ENCODE measurements around the gene ZNF358. TPM values are rescaled to one million over a fixed set of nuclear protein-coding genes. Genes with fewer than 3 reads are reported as not detected.

Gene ZNF358
- total RNA-seq (10 to 100 TPM; 52.0 to 61.1 TPM), polyA plus RNA-seq (100 to 1,000 TPM in 1 of 2 donors, 10 to 100 TPM in 1; 49.1 to 119 TPM)
- long read RNA-seq, donor 1, partial matches to known transcripts, result 0 of 11 reads
- long read RNA-seq, donor 1, other reads (novel, unspliced or antisense), result 11 of 11 reads
- long read RNA-seq, donor 2, transcript ZNF358-202 (2 exons, 1,954 nt), result major isoform, 14 of 40 reads
- long read RNA-seq, donor 2, partial matches to known transcripts, result 25 of 40 reads
- long read RNA-seq, donor 2, other reads (novel, unspliced or antisense), result 1 of 40 reads

- H3K27ac ChIP-seq (ENCODE audit: low read depth in 1 of 2, low read length in 2 of 2), result peak within 1 kb of the TSS; percentile 81 to 99
- no peaks in the 10 kb centered on the region for H3K4me1 ChIP-seq (ENCODE audit: control insufficient read depth in 1 of 2, insufficient read depth in 2 of 2, low read length in 2 of 2)
- DNase-seq, result peak; percentile 85 to 92
- 1% methylated on average over 23 to 33 of the region's 33 CpGs for WGBS, 2 donors
- H3K9me3 ChIP-seq (ENCODE audit: control insufficient read depth, low read length), result no peaks in the 10 kb centered on the region
- no peaks in the 10 kb centered on the region for H3K36me3 ChIP-seq (ENCODE audit: control insufficient read depth in 1 of 2, insufficient read depth in 2 of 2, low read length in 1 of 2)
- intact Hi-C loops (cut with DNase I), result no loop called here
- H3K27me3 ChIP-seq (ENCODE audit: control insufficient read depth in 1 of 2, insufficient read depth in 2 of 2, low read length in 1 of 2), result no peaks in the 10 kb centered on the region
- H3K4me3 ChIP-seq (ENCODE audit: low read length in 2 of 2), result peak within 1 kb of the TSS; percentile 42 to 59
- peak; percentile 91 for ATAC-seq (ENCODE audit: low FRiP score)
These were observed at the start of gene ZNF358 for GRCh38 chr19:7515645-7516151. TSS of gene ZNF358 (plus strand) at chr19:7516103. CDS start at chr19:7519243, 3,140 bp downstream.

DNA sequence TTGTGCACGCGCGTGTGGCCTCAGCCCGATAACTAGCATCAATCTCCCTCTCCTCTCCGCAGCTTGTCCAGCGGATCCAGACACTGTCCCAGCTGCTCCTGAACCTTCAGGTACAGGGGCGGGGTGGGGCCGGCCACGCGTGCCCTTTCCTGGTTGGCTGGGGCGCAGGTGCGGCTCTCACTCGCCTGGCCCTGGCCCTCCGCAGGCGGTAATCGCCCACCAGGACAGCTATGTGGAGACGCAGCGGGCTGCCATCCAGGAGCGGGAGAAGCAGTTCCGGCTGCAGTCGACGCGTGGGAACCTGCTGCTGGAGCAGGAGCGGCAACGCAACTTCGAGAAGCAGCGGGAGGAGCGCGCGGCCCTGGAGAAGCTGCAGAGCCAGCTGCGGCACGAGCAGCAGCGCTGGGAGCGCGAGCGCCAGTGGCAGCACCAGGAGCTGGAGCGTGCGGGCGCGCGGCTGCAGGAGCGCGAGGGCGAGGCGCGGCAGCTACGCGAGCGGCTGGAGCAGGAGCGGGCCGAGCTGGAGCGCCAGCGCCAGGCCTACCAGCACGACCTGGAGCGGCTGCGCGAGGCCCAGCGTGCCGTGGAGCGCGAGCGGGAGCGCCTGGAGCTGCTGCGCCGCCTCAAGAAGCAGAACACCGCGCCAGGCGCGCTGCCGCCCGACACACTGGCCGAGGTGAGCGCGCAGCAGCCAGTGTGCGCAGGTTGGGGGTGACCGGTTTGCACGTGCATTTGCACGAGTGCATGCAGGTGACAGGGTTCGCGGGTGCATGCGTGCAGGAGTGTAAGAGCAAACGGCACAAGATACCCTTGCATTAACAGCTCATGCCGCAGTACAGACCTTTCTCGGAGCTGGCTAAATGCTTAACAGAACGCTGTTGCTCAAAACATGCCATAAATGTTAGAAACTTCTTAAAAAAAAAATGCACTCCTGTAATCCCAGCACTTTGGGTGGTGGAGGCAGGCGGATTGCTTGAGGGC, 48.6 kb upstream of the ZNF358 start:
- Histone ChIP-seq H3K27ac (ENCODE audit: low read depth in 1 of 2, low read length in 2 of 2) (no peak overlapping the region), H3K9me3 (ENCODE audit: control insufficient read depth, low read length) (no peaks in the 10 kb centered on the region), H3K4me1 (ENCODE audit: control insufficient read depth in 1 of 2, insufficient read depth in 2 of 2, low read length in 2 of 2) (no peaks in the 10 kb centered on the region), H3K27me3 (ENCODE audit: control insufficient read depth in 1 of 2, insufficient read depth in 2 of 2, low read length in 1 of 2) (no peaks in the 10 kb centered on the region), H3K36me3 (ENCODE audit: control insufficient read depth in 1 of 2, insufficient read depth in 2 of 2, low read length in 1 of 2) (peaks cover 2 to 6% of the 10 kb centered on the region in 2 donors), H3K4me3 (ENCODE audit: low read length in 2 of 2) (no peak overlapping the region)
- 97% methylated on average over 86 of the region's 86 CpGs for WGBS, 2 donors
- DNase-seq (no peak), ATAC-seq (ENCODE audit: low FRiP score) (no peak)
- intact Hi-C loops (cut with DNase I), result no loop called here

DNA sequence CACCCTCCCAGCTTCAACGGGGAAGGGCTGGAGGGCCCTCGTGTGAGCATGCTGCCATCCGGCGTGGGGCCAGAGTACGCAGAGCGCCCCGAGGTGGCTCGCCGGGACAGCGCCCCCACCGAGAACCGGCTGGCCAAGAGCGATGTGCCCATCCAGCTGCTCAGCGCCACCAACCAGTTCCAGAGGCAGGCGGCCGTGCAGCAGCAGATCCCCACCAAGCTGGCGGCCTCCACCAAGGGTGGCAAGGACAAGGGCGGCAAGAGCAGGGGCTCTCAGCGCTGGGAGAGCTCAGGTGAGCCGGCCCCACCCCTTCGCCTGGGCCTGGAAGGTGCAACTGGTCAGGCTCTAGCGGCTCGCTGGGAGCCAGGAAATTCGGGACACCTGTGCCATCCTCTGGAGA, 47.1 kb upstream of the ZNF358 start:
- ATAC-seq (ENCODE audit: low FRiP score) (peak; percentile 22), DNase-seq (no peak)
- WGBS, 2 donors, result 87 to 90% methylated on average over 24 of the region's 24 CpGs
- Histone ChIP-seq H3K27ac (ENCODE audit: low read depth in 1 of 2, low read length in 2 of 2) (no peak overlapping the region), H3K27me3 (ENCODE audit: control insufficient read depth in 1 of 2, insufficient read depth in 2 of 2, low read length in 1 of 2) (no peaks in the 10 kb centered on the region), H3K36me3 (ENCODE audit: control insufficient read depth in 1 of 2, insufficient read depth in 2 of 2, low read length in 1 of 2) (peaks cover 2 to 6% of the 10 kb centered on the region in 2 donors), H3K9me3 (ENCODE audit: control insufficient read depth, low read length) (no peaks in the 10 kb centered on the region), H3K4me1 (ENCODE audit: control insufficient read depth in 1 of 2, insufficient read depth in 2 of 2, low read length in 2 of 2) (no peaks in the 10 kb centered on the region), H3K4me3 (ENCODE audit: low read length in 2 of 2) (no peak overlapping the region)
- intact Hi-C loops (cut with DNase I), result no loop called here

DNA sequence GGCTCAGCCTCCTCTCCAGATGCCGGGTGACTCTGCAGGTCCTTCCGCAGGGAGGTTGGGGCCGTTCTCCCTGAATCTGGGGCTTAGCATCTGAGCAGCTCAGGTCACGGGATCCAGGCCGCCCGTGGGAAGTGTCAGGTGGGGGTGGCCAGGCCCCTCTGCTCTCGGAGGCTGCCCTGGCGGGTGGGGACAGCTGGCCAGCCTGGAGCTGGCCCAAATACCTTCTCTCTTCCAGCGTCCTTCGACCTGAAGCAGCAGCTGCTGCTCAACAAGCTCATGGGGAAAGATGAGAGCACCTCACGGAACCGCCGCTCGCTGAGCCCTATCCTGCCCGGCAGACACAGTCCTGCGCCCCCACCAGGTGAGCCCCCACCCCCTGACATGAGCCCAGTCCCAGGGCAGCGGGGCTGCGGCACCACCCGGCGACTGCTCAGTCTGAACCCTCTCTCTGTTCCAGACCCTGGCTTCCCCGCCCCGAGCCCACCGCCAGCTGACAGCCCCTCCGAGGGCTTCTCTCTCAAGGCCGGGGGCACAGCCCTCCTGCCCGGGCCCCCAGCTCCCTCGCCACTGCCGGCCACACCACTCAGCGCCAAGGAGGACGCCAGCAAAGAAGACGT, 46.1 kb upstream of the ZNF358 start:
- H3K4me1 ChIP-seq (ENCODE audit: control insufficient read depth in 1 of 2, insufficient read depth in 2 of 2, low read length in 2 of 2), result no peaks in the 10 kb centered on the region
- DNase-seq (no peak), ATAC-seq (ENCODE audit: low FRiP score) (no peak)
- WGBS, 2 donors, result 90 to 92% methylated on average over 31 of the region's 31 CpGs
- H3K4me3 ChIP-seq (ENCODE audit: low read length in 2 of 2), result no peak overlapping the region
- H3K36me3 ChIP-seq (ENCODE audit: control insufficient read depth in 1 of 2, insufficient read depth in 2 of 2, low read length in 1 of 2), result peaks cover 0 to 6% of the 10 kb centered on the region in 2 donors
- no peak overlapping the region for H3K27ac ChIP-seq (ENCODE audit: low read depth in 1 of 2, low read length in 2 of 2)
- intact Hi-C loops (cut with DNase I), result no loop called here
- H3K27me3 ChIP-seq (ENCODE audit: control insufficient read depth in 1 of 2, insufficient read depth in 2 of 2, low read length in 1 of 2), result no peaks in the 10 kb centered on the region
- H3K9me3 ChIP-seq (ENCODE audit: control insufficient read depth, low read length), result no peaks in the 10 kb centered on the region

GRCh38 chr19:7470540-7471305, 45.2 kb upstream of the ZNF358 start:
- DNase-seq (no peak), ATAC-seq (ENCODE audit: low FRiP score) (no peak)
- no peak overlapping the region for H3K4me3 ChIP-seq (ENCODE audit: low read length in 2 of 2)
- H3K27ac ChIP-seq (ENCODE audit: low read depth in 1 of 2, low read length in 2 of 2), result no peak overlapping the region
- no peaks in the 10 kb centered on the region for H3K27me3 ChIP-seq (ENCODE audit: control insufficient read depth in 1 of 2, insufficient read depth in 2 of 2, low read length in 1 of 2)
- intact Hi-C loops (cut with DNase I), result no loop called here
- H3K9me3 ChIP-seq (ENCODE audit: control insufficient read depth, low read length), result no peaks in the 10 kb centered on the region
- H3K4me1 ChIP-seq (ENCODE audit: control insufficient read depth in 1 of 2, insufficient read depth in 2 of 2, low read length in 2 of 2), result no peaks in the 10 kb centered on the region
- 93 to 94% methylated on average over 31 of the region's 31 CpGs for WGBS, 2 donors
- peaks cover 0 to 6% of the 10 kb centered on the region in 2 donors for H3K36me3 ChIP-seq (ENCODE audit: control insufficient read depth in 1 of 2, insufficient read depth in 2 of 2, low read length in 1 of 2)

GRCh38 chr19:7471696-7472615, 43.9 kb upstream of the ZNF358 start:
- H3K27ac ChIP-seq (ENCODE audit: low read depth in 1 of 2, low read length in 2 of 2), result no peak overlapping the region
- peaks cover 0 to 6% of the 10 kb centered on the region in 2 donors for H3K36me3 ChIP-seq (ENCODE audit: control insufficient read depth in 1 of 2, insufficient read depth in 2 of 2, low read length in 1 of 2)
- no peaks in the 10 kb centered on the region for H3K4me1 ChIP-seq (ENCODE audit: control insufficient read depth in 1 of 2, insufficient read depth in 2 of 2, low read length in 2 of 2)
- intact Hi-C loops (cut with DNase I), result no loop called here
- no peaks in the 10 kb centered on the region for H3K9me3 ChIP-seq (ENCODE audit: control insufficient read depth, low read length)
- H3K4me3 ChIP-seq (ENCODE audit: low read length in 2 of 2), result no peak overlapping the region
- DNase-seq (no peak), ATAC-seq (ENCODE audit: low FRiP score) (no peak)
- 89 to 90% methylated on average over 42 of the region's 42 CpGs for WGBS, 2 donors
- H3K27me3 ChIP-seq (ENCODE audit: control insufficient read depth in 1 of 2, insufficient read depth in 2 of 2, low read length in 1 of 2), result no peaks in the 10 kb centered on the region

DNA sequence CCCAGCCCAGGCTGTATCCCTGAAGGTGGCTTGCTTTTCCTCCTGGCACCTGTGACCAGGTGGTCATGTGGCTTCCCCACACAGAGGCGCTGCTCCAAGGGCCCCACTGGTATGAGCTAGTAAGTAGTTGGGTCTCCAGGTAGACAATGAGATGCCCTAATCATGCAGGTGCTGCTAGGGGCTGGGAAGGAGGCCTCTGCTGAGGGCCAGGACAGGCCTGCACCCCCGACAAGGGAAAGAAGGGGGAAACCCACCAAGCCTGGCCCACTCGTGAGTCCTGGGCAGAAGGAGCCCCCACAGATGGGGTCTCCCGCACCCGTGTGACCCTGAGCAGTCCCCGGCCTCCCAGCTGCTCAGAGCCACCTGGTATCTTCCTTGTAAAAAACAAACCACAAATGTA, 40.2 kb upstream of the ZNF358 start:
- ATAC-seq (ENCODE audit: low FRiP score) (no peak), DNase-seq (no peak)
- H3K9me3 ChIP-seq (ENCODE audit: control insufficient read depth, low read length), result no peaks in the 10 kb centered on the region
- H3K36me3 ChIP-seq (ENCODE audit: control insufficient read depth in 1 of 2, insufficient read depth in 2 of 2, low read length in 1 of 2), result no peaks in the 10 kb centered on the region
- intact Hi-C loops (cut with DNase I), result no loop called here
- no peak overlapping the region for H3K27ac ChIP-seq (ENCODE audit: low read depth in 1 of 2, low read length in 2 of 2)
- no peaks in the 10 kb centered on the region for H3K27me3 ChIP-seq (ENCODE audit: control insufficient read depth in 1 of 2, insufficient read depth in 2 of 2, low read length in 1 of 2)
- no peak overlapping the region for H3K4me3 ChIP-seq (ENCODE audit: low read length in 2 of 2)
- H3K4me1 ChIP-seq (ENCODE audit: control insufficient read depth in 1 of 2, insufficient read depth in 2 of 2, low read length in 2 of 2), result no peaks in the 10 kb centered on the region
- WGBS, 2 donors, result 83 to 88% methylated on average over 6 of the region's 6 CpGs

All from aorta (tissue), 5 donors.